Lung (tissue), 12 donors: Measurements from ENCODE around the gene CDC42EP3. TPM values are rescaled to one million over a fixed set of nuclear protein-coding genes. Genes with fewer than 3 reads are reported as not detected.
A peak's percentile ranks its signal among the peaks of the same experiment; 100 is the strongest.

Source experiments
- ATAC-seq: fragments of 200-7000 bp; cut with Tn5 transposase; one replicate; pipeline ENCODE4 v1.9.1; 2020; ENCODE audit warnings: moderate number of reproducible peaks; ENCODE audit not compliant: insufficient read depth, low FRiP score
- DNase-seq, 3 donors: peaks; one replicate each; pipeline ENCODE4 v3.0.0-alpha.2; 2013 to 2017
- H3K27ac ChIP-seq, 2 donors: one replicate each; pipeline ENCODE4 v1.5.1; 2013; ENCODE audit warnings: mild to moderate bottlenecking in 2 of 2, moderate library complexity in 2 of 2, control low read depth in 1 of 2, inconsistent platforms in 1 of 2, low read depth in 1 of 2, low read length in 1 of 2
- H3K27me3 ChIP-seq, 3 donors: one replicate each; pipeline ENCODE4 v1.5.1; 2013; ENCODE audit warnings: low read length in 2 of 3; ENCODE audit not compliant: control insufficient read depth in 3 of 3, insufficient read depth in 3 of 3
- H3K36me3 ChIP-seq, 4 donors: one replicate each; pipeline ENCODE4 v1.5.1; 2013; ENCODE audit warnings: low read length in 4 of 4, mild to moderate bottlenecking in 1 of 4, moderate library complexity in 1 of 4; ENCODE audit not compliant: control insufficient read depth in 4 of 4, insufficient read depth in 4 of 4
- H3K4me1 ChIP-seq, 5 donors: one replicate each; pipeline ENCODE4 v1.5.1; 2013; ENCODE audit warnings: low read length in 5 of 5, mild to moderate bottlenecking in 2 of 5, moderate library complexity in 1 of 5; ENCODE audit not compliant: control insufficient read depth in 5 of 5, insufficient read depth in 5 of 5
- H3K4me3 ChIP-seq: one replicate; pipeline ENCODE4 v1.5.1; 2013; ENCODE audit warnings: mild to moderate bottlenecking, control low read depth, moderate library complexity
- H3K9ac ChIP-seq, 2 donors: one replicate each; pipeline ENCODE4 v1.5.1; 2013; ENCODE audit warnings: low read length in 2 of 2, control low read depth in 1 of 2; ENCODE audit not compliant: insufficient read depth in 1 of 2
- H3K9me3 ChIP-seq, 4 donors: one replicate each; pipeline ENCODE4 v1.5.1; 2013; ENCODE audit warnings: low read length in 3 of 4, mild to moderate bottlenecking in 1 of 4, moderate library complexity in 1 of 4; ENCODE audit not compliant: control insufficient read depth in 4 of 4, insufficient read depth in 3 of 4
- WGBS, 2 donors: extraction: QIAGEN DNeasy Blood & Tissue Kit; methylation state at CpG; one replicate each; pipeline ENCODE4 v1.1.7; 2013; 5-methylcytosine and 5-hydroxymethylcytosine counted together
- polyA plus RNA-seq, 2 donors: library from polyadenylated mRNA; stranded (reverse); fragments of 200-250 nt; gene quantifications; one replicate each; pipeline ENCODE4 v1.2.1, GENCODE V29; 2013
- total RNA-seq, 2 donors: library from RNA; depleted of rRNA in 1 of 2; stranded (reverse); fragments of >200 nt in 1 of 2; gene quantifications; one replicate each; pipeline ENCODE4 v1.2.1, GENCODE V29; 2014 to 2021
- TF ChIP-seq, protein P1 (sequence below): IDR thresholded peaks from 2 replicates; pipeline ENCODE4 v1.5.1; 2012; ENCODE audit warnings: mild to moderate bottlenecking; ENCODE audit errors: control extremely low read depth, extremely low read depth
- donor health status: control.
- donor health status: control.
- donor health status: Bipolar disorder and iron deficiency.
- donor health status: healthy.
- donor health status: DM: yes; HTN: yes; CAD: no.

CDC42EP3 gene
- total and polyA plus RNA-seq, 4 donors: 22.9 to 59.0 (median 38.0) TPM

DNA sequence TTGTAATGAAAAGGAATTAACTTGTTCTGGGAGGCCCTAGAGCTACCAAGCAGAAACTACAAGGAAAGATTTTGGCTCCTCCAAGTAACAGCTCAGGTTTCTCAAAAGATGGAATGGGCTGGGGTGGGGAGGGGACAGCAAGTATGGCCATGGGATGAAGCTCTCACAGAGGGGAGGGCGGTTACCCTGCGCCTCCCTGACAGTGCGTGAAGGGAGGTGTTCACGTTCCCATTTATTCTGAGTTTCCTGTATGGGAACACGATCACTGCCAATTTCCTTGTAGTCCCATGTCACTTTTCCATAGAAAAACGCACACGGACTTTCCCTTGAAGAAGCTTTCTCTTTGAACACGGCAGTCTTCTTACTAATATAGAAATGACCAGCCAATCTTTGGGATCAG, 17.0 kb downstream of the CDC42EP3 start:
- TF ChIP-seq, protein P1, sequence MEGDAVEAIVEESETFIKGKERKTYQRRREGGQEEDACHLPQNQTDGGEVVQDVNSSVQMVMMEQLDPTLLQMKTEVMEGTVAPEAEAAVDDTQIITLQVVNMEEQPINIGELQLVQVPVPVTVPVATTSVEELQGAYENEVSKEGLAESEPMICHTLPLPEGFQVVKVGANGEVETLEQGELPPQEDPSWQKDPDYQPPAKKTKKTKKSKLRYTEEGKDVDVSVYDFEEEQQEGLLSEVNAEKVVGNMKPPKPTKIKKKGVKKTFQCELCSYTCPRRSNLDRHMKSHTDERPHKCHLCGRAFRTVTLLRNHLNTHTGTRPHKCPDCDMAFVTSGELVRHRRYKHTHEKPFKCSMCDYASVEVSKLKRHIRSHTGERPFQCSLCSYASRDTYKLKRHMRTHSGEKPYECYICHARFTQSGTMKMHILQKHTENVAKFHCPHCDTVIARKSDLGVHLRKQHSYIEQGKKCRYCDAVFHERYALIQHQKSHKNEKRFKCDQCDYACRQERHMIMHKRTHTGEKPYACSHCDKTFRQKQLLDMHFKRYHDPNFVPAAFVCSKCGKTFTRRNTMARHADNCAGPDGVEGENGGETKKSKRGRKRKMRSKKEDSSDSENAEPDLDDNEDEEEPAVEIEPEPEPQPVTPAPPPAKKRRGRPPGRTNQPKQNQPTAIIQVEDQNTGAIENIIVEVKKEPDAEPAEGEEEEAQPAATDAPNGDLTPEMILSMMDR: no peak
- WGBS, 2 donors: 68 to 77% methylated on average over 8 of the region's 8 CpGs
- DNase-seq (no peak), ATAC-seq (no peak)
- no peaks in the 10 kb centered on the region for H3K9me3 ChIP-seq
- no peaks in the 10 kb centered on the region for H3K27me3 ChIP-seq
- no peak overlapping the region for H3K9ac ChIP-seq
- peak overlapping the region; percentile 87 to 94 for H3K27ac ChIP-seq
- no peak overlapping the region for H3K4me3 ChIP-seq
- H3K4me1 ChIP-seq: peaks cover 10 to 52% (median 16%) of the 10 kb centered on the region in 5 donors
- H3K36me3 ChIP-seq: peaks cover 0 to 2% (median under 1%) of the 10 kb centered on the region in 4 donors

DNA sequence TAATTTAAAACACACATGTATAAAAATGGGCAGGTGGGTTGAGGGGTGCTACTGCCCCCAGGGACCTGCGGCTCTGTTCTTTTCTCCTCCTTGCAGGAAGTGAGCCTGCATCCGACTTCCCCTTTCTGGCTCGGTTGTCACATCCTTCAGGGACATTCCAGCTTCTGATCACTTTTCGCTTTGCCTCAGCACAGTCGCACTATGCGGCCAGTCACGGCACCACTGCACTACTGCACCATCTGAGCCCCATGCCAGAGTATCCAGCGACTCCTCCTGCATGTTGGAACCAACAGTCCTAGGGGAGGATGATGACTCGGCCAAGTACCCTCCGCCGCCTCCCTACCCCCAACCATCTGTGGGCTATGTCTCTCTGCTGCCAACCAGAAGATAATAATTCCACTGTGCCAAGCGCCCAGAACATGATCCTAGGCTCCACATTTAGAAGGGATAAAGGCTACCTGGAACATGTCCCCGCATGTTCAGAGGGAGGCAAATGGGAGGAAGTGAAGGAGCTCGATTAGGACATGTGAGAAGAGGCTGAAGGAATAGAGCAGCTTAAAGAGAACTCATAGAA, 17.6 kb downstream of the CDC42EP3 start:
- H3K4me1 ChIP-seq: peaks cover 10 to 57% (median 16%) of the 10 kb centered on the region in 5 donors
- no peak for DNase-seq
- peak; percentile 16 for ATAC-seq

DNA sequence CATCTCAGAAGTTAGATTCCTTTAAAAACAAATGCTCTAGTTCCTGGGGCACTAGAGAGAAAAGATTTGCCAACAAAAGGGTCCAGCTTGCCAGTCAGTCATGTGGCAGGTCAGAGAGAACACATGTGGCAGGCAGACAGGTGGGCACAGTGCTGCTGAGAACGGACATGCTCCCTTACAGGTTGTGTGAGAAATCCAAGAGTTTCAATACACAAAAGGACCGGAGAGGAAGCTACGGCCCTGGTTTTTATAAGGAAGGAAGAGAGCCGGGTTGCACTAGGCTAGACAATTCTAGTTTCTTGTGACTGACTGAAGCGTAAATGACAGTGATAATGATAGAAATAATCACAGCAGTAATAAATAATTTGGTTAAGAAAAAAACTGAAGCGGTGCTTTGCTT, 18.3 kb downstream of the CDC42EP3 start:
- no peaks in the 10 kb centered on the region for H3K27me3 ChIP-seq
- H3K9me3 ChIP-seq: no peaks in the 10 kb centered on the region
- WGBS, 2 donors: 25 to 47% methylated on average over 6 of the region's 6 CpGs
- DNase-seq: no peak
- ATAC-seq: no peak
- H3K36me3 ChIP-seq: peaks cover 0 to 4% (median under 1%) of the 10 kb centered on the region in 4 donors
- no peak overlapping the region for H3K4me3 ChIP-seq
- TF ChIP-seq, protein P1: no peak
- H3K9ac ChIP-seq: no peak overlapping the region
- H3K4me1 ChIP-seq: peaks cover 10 to 53% (median 16%) of the 10 kb centered on the region in 5 donors
- peak overlapping the region; percentile 92 to 94 for H3K27ac ChIP-seq

More for the DNA sequence above, 17.6 kb downstream of the CDC42EP3 start:
- WGBS, 2 donors: 39 to 55% methylated on average over 14 of the region's 14 CpGs
- no peak overlapping the region for H3K4me3 ChIP-seq
- H3K36me3 ChIP-seq: peaks cover 0 to 3% (median under 1%) of the 10 kb centered on the region in 4 donors
- H3K9me3 ChIP-seq: no peaks in the 10 kb centered on the region
- TF ChIP-seq, protein P1: no peak
- no peaks in the 10 kb centered on the region for H3K27me3 ChIP-seq
- peak overlapping the region; percentile 87 to 94 for H3K27ac ChIP-seq
- no peak overlapping the region for H3K9ac ChIP-seq

DNA sequence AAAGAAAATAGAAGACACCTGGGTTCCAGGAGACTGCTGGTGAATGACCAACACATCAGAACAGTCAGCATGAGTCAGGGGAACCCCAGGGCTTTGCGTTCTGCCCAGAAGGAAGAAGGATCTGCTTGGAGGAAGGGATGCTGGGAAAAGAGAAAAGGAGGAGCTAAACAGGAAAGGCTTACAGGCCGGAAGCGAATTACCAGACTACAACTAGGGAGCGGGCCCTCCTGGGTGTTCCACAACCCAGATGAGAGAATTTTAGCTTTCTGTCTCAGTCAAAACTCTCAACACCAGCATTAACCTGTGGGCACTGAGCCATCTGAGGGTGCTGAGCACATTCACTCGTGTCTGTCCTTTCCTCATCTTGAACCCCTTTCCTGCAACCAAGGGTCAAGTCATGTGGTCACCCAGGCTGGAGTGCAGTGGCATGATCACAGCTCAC, 19.2 kb downstream of the CDC42EP3 start:
- TF ChIP-seq, protein P1: no peak
- no peaks in the 10 kb centered on the region for H3K9me3 ChIP-seq
- no peaks in the 10 kb centered on the region for H3K27me3 ChIP-seq
- 61 to 71% methylated on average over 5 of the region's 5 CpGs for WGBS, 2 donors
- peaks cover 10 to 51% (median 16%) of the 10 kb centered on the region in 5 donors for H3K4me1 ChIP-seq
- no peak overlapping the region for H3K4me3 ChIP-seq
- H3K9ac ChIP-seq: no peak overlapping the region
- no peak for ATAC-seq
- H3K36me3 ChIP-seq: peaks cover 0 to 5% (median 2%) of the 10 kb centered on the region in 4 donors
- no peak for DNase-seq
- peak overlapping the region; percentile 5 to 94 for H3K27ac ChIP-seq
